Upper lobe of left lung (tissue), 4 donors: ENCODE data around the gene FNDC11.

ENCODE experiments used
- CTCF ChIP-seq, 6 experiments: fragments of 450-650 bp in 4 of 6; fragments of 200-600 bp in 2 of 6; sonication (generic) in 2 of 6; IDR thresholded peaks; one replicate each; pipeline ENCODE4 v1.5.1; 2016 to 2019; ENCODE audit warnings: antibody characterized with exemption in 6 of 6
- POLR2A ChIP-seq, 4 donors: fragments of 450-650 bp; IDR thresholded peaks; one replicate each; pipeline ENCODE4 v1.5.1; 2016 to 2017; ENCODE audit warnings: antibody characterized with exemption in 4 of 4, mild to moderate bottlenecking in 2 of 4

GRCh38 chr20:63541371-63541770 is 12.6 kb upstream of the FNDC11 start:
- TF ChIP-seq CTCF (IDR thresholded peaks at IDR 0.05), result no peak
- no peak for TF ChIP-seq POLR2A (IDR thresholded peaks at IDR 0.05)
